Kidney epithelial cell (primary cell): ENCODE measurements around the gene PLEKHG2. TPM values are rescaled to one million over a fixed set of nuclear protein-coding genes. Genes with fewer than 3 reads are reported as not detected.
A peak's percentile ranks its signal among the peaks of the same experiment; 100 is the strongest.

ENCODE experiments used
- DNase-seq: peaks from one replicate; pipeline ENCODE4 v3.0.0-alpha.2; 2010; ENCODE audit warnings: low read depth
- H3K27me3 ChIP-seq: 2 replicates; pipeline ENCODE4 v1.6.0; 2011; ENCODE audit warnings: low read length; ENCODE audit not compliant: control insufficient read depth, insufficient read depth
- H3K36me3 ChIP-seq: 2 replicates; pipeline ENCODE4 v1.5.1; 2011; ENCODE audit warnings: low read length; ENCODE audit not compliant: control insufficient read depth, insufficient read depth
- H3K4me3 ChIP-seq: 2 replicates; pipeline ENCODE4 v1.5.1; 2011; ENCODE audit warnings: low read depth, mild to moderate bottlenecking, control low read depth, low read length
- total RNA-seq: library from RNA; depleted of rRNA; stranded (reverse); fragments of >200 nt; gene quantifications from 2 replicates; pipeline ENCODE4 v1.2.3, GENCODE V29; 2015
- TF ChIP-seq, protein P1 (sequence below): IDR thresholded peaks from 2 replicates; pipeline ENCODE4 v1.5.1; 2011; ENCODE audit warnings: mild to moderate bottlenecking, moderate library complexity, low read length, control low read depth, inconsistent platforms; ENCODE audit not compliant: insufficient read depth, poor library complexity, severe bottlenecking

Gene PLEKHG2
- total RNA-seq, 1 donor from 2014 or later, result 22.8 TPM

DNA sequence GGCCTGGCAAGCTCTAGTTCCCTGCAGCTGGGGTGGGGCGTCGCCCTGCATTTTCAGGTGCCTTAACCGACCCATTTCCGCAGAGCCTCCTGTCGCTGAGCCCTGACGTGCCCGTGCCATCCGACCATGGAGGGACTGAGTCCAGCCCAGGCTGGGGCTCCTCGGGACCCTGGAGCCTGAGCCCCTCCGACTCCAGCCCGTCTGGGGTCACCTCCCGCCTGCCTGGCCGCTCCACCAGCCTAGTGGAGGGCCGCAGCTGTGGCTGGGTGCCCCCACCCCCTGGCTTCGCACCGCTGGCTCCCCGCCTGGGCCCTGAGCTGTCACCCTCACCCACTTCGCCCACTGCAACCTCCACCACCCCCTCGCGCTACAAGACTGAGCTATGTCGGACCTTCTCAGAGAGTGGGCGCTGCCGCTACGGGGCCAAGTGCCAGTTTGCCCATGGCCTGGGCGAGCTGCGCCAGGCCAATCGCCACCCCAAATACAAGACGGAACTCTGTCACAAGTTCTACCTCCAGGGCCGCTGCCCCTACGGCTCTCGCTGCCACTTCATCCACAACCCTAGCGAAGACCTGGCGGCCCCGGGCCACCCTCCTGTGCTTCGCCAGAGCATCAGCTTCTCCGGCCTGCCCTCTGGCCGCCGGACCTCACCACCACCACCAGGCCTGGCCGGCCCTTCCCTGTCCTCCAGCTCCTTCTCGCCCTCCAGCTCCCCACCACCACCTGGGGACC is 4.6 kb upstream of the PLEKHG2 start:
- Histone ChIP-seq H3K27me3 (no peaks in the 10 kb centered on the region), H3K4me3 (peak overlapping the region; percentile 95), H3K36me3 (peaks cover 1% of the 10 kb centered on the region)
- TF ChIP-seq, protein P1, sequence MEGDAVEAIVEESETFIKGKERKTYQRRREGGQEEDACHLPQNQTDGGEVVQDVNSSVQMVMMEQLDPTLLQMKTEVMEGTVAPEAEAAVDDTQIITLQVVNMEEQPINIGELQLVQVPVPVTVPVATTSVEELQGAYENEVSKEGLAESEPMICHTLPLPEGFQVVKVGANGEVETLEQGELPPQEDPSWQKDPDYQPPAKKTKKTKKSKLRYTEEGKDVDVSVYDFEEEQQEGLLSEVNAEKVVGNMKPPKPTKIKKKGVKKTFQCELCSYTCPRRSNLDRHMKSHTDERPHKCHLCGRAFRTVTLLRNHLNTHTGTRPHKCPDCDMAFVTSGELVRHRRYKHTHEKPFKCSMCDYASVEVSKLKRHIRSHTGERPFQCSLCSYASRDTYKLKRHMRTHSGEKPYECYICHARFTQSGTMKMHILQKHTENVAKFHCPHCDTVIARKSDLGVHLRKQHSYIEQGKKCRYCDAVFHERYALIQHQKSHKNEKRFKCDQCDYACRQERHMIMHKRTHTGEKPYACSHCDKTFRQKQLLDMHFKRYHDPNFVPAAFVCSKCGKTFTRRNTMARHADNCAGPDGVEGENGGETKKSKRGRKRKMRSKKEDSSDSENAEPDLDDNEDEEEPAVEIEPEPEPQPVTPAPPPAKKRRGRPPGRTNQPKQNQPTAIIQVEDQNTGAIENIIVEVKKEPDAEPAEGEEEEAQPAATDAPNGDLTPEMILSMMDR, result no peak
- no peak for DNase-seq

DNA sequence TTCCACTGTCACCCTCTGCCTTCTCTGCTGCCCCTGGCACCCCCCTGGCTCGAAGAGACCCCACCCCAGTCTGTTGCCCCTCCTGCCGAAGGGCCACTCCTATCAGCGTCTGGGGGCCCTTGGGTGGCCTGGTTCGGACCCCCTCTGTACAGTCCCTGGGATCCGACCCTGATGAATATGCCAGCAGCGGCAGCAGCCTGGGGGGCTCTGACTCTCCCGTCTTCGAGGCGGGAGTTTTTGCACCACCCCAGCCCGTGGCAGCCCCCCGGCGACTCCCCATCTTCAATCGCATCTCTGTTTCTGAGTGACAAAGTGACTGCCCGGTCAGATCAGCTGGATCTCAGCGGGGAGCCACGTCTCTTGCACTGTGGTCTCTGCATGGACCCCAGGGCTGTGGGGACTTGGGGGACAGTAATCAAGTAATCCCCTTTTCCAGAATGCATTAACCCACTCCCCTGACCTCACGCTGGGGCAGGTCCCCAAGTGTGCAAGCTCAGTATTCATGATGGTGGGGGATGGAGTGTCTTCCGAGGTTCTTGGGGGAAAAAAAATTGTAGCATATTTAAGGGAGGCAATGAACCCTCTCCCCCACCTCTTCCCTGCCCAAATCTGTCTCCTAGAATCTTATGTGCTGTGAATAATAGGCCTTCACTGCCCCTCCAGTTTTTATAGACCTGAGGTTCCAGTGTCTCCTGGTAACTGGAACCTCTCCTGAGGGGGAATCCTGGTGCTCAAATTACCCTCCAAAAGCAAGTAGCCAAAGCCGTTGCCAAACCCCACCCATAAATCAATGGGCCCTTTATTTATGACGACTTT is 3.9 kb upstream of the PLEKHG2 start:
- Histone ChIP-seq H3K4me3 (peak overlapping the region; percentile 95), H3K27me3 (no peaks in the 10 kb centered on the region), H3K36me3 (peaks cover 1% of the 10 kb centered on the region)
- TF ChIP-seq, protein P1, result no peak
- DNase-seq, result no peak

DNA sequence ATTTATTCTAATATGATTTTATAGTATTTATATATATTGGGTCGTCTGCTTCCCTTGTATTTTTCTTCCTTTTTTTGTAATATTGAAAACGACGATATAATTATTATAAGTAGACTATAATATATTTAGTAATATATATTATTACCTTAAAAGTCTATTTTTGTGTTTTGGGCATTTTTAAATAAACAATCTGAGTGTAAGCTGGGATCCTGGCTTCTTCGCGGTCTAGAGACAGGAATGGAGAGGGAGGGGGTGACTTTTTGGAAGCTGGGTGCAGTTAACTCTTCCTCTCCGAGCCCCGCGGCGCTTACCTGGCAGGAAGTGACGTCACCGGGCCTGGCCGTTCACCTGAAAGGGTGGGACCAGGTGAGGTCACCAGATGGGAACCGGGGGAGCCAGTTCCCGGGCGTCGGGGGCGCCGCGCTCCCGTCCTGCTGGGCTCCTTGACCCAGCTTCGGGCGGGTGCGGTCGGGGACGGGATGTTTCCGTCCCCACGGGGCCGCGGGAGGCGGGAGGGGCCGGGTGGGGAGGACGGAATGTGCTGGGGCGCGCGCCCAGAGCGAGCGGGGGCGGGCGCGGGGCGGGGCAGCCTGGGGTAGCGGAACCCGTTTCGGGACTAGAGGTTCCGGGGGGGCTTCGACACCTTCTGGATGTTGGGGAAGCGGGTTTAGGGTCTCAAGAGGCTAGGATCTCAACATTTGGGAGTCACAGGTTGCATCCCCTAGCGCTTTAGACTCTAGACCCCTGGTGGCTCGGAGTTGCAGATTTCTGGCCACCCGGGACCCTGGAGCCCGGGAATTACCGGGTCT is 3.1 kb upstream of the PLEKHG2 start:
- H3K27me3 ChIP-seq, result no peaks in the 10 kb centered on the region
- no peak for DNase-seq
- peak overlapping the region; percentile 64 for H3K4me3 ChIP-seq
- peaks cover 1% of the 10 kb centered on the region for H3K36me3 ChIP-seq
- TF ChIP-seq, protein P1, result no peak

DNA sequence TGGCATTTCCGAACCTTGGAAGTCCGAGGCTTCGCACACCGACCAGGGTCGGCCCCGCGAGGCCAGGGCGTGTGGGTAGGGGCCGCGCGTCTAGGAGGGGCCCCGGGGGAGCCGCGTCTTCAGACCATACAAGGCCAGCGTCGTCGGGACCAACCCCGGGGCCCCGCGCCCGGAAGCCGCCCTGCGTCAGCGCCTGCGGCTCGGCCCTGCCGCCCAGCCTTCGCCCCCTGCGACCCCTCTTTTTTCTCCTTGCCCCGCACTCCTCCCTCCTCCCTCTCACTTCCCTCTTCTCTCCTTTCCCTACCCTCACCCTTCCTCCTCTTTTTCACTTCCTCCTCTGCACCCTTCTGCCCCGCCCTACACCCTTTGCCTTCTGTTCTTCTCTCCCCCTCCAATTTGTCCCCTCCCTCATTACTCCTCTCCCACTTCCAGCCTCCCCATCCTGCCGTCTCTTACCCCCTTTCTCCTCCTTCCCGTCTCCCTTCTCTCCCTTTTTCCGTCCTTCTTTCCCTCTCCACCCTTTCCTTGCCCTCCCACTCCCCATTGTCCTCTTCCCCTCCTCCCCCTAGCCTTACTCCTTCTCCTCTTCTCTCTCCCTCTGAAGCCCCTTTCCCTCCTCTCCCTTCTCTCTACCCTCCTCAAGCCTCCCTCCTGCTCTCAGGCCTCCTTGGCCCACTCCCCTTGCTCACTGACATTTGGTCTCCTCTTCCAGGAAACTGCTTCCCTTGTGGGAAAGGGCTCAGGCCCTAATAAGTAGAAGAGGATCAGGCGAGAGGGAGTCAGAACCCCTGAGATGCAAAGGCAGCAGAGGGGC is 2.2 kb upstream of the PLEKHG2 start:
- TF ChIP-seq, protein P1, result no peak
- Histone ChIP-seq H3K36me3 (peaks cover 1% of the 10 kb centered on the region), H3K4me3 (peak overlapping the region; percentile 64), H3K27me3 (no peaks in the 10 kb centered on the region)
- DNase-seq, result no peak

DNA sequence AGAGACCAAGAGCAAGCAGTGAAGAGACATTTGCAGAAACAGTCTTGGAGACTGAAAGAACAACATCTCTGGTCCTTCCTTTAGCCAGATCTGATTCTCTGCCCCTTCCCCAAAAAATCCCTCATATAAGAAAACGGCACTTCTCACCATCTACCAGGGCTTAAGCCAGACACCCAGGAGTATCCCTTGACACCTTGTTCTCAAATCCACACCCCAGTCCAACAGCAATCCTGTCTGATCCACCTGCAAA is 1.7 kb upstream of the PLEKHG2 start:
- peaks cover 1% of the 10 kb centered on the region for H3K36me3 ChIP-seq
- TF ChIP-seq, protein P1, result no peak
- no peak for DNase-seq
- H3K4me3 ChIP-seq, result no peak overlapping the region
- no peaks in the 10 kb centered on the region for H3K27me3 ChIP-seq
